IMR-90 (cell line): ENCODE measurements around the gene ACSM4. TPM values are rescaled to one million over a fixed set of nuclear protein-coding genes. Genes with fewer than 3 reads are reported as not detected.

Experiments used
- ATAC-seq: fragments of 200-7000 bp; cut with Tn5 transposase; 2 replicates; pipeline ENCODE4 v1.9.1; 2020; ENCODE audit warnings: low read depth, mild to moderate bottlenecking, moderate library complexity
- BruUV-seq: library from RNA; stranded (reverse); fragments of 400-500 nt; replicated peaks from 2 replicates; lab custom pipeline; 2021; lab: Mats Ljungman, UMichigan
- CTCF ChIA-PET: fragments of 300-600 bp; formaldehyde crosslinking; extraction: SDS; loops from one replicate; lab custom pipeline; 2021; ENCODE audit warnings: antibody characterized with exemption; lab: Yijun Ruan, JAX
- POLR2A ChIA-PET: fragments of 300-600 bp; sonication (Branson Sonifier 250); formaldehyde crosslinking; loops from one replicate; lab custom pipeline; 2022; ENCODE audit warnings: antibody characterized with exemption; ENCODE audit not compliant: unreplicated experiment; lab: Charles Lee
- DNase-seq: peaks from one replicate; pipeline ENCODE4 v3.0.0; 2013
- H2AFZ ChIP-seq: replicated peaks from 2 replicates; pipeline ENCODE3; 2013; ENCODE audit warnings: low read length, mild to moderate bottlenecking; ENCODE audit not compliant: poor library complexity
- H2AK5ac ChIP-seq: 2 replicates; pipeline ENCODE4 v1.6.1; 2013; ENCODE audit warnings: low read depth, low read length, inconsistent platforms
- H2AK9ac ChIP-seq: replicated peaks from 2 replicates; pipeline ENCODE3; 2013; ENCODE audit warnings: mild to moderate bottlenecking, low read depth, low read length, moderate library complexity; ENCODE audit not compliant: poor library complexity
- H2BK120ac ChIP-seq: 2 replicates; pipeline ENCODE4 v1.6.1; 2013; ENCODE audit warnings: low read depth, low read length, inconsistent platforms
- H2BK15ac ChIP-seq: 3 replicates; pipeline ENCODE4 v1.6.1; 2013; ENCODE audit warnings: low read depth, low read length, inconsistent platforms
- H2BK20ac ChIP-seq: 2 replicates; pipeline ENCODE4 v1.6.1; 2013; ENCODE audit warnings: low read depth, mild to moderate bottlenecking, inconsistent platforms, low read length, moderate library complexity
- H2BK5ac ChIP-seq: 2 replicates; pipeline ENCODE4 v1.6.1; 2013; ENCODE audit warnings: mild to moderate bottlenecking, low read depth, low read length, inconsistent platforms; ENCODE audit not compliant: poor library complexity, severe bottlenecking
- H3K14ac ChIP-seq: replicated peaks from 2 replicates; pipeline ENCODE4 v1.6.1; 2013; ENCODE audit warnings: low read depth, low read length, inconsistent platforms
- H3K18ac ChIP-seq: 2 replicates; pipeline ENCODE4 v1.6.1; 2013; ENCODE audit warnings: low read depth, low read length, control low read depth
- H3K23ac ChIP-seq: 2 replicates; pipeline ENCODE4 v1.6.1; 2013; ENCODE audit warnings: low read depth, low read length, inconsistent platforms
- H3K27ac ChIP-seq: 2 replicates; pipeline ENCODE4 v1.5.1; 2013; ENCODE audit warnings: mild to moderate bottlenecking, control low read depth, low read length; ENCODE audit not compliant: insufficient read depth
- H3K27me3 ChIP-seq: 2 replicates; pipeline ENCODE4 v1.6.1; 2013; ENCODE audit warnings: low read length; ENCODE audit not compliant: control insufficient read depth, insufficient read depth
- H3K36me3 ChIP-seq: 2 replicates; pipeline ENCODE4 v1.6.1; 2013; ENCODE audit warnings: low read length, mixed read lengths; ENCODE audit not compliant: control insufficient read depth, insufficient read depth
- H3K4ac ChIP-seq: 2 replicates; pipeline ENCODE4 v1.6.1; 2013; ENCODE audit warnings: low read depth, low read length, inconsistent platforms
- H3K4me1 ChIP-seq: 2 replicates; pipeline ENCODE4 v1.6.1; 2013; ENCODE audit warnings: low read length, mixed read lengths; ENCODE audit not compliant: control insufficient read depth, insufficient read depth
- H3K4me2 ChIP-seq: 2 replicates; pipeline ENCODE4 v1.6.1; 2013; ENCODE audit warnings: low read depth, mild to moderate bottlenecking, control low read depth, low read length, moderate library complexity
- H3K4me3 ChIP-seq: 2 replicates; pipeline ENCODE4 v1.5.1; 2013; ENCODE audit warnings: low read depth, mild to moderate bottlenecking, control low read depth, low read length, moderate library complexity; ENCODE audit not compliant: insufficient read depth
- H3K56ac ChIP-seq: 2 replicates; pipeline ENCODE4 v1.6.1; 2013; ENCODE audit warnings: low read length, inconsistent platforms; ENCODE audit not compliant: insufficient read depth; ENCODE audit errors: extremely low read depth
- H3K79me1 ChIP-seq, 2 experiments: 2 replicates each; pipeline ENCODE4 v1.6.1; 2013; ENCODE audit warnings: low read length in 2 of 2, inconsistent platforms in 1 of 2, low read depth in 1 of 2
- H3K9ac ChIP-seq: 2 replicates; pipeline ENCODE4 v1.6.1; 2013; ENCODE audit warnings: low read depth, low read length, control low read depth
- H3K9me1 ChIP-seq: 2 replicates; pipeline ENCODE4 v1.6.1; 2013; ENCODE audit warnings: low read length, inconsistent platforms; ENCODE audit not compliant: insufficient read depth
- H3K9me3 ChIP-seq: 2 replicates; pipeline ENCODE4 v1.6.1; 2013; ENCODE audit warnings: low read length; ENCODE audit not compliant: control insufficient read depth, insufficient read depth
- H4K20me1 ChIP-seq: 2 replicates; pipeline ENCODE4 v1.6.1; 2013; ENCODE audit warnings: low read length, inconsistent platforms; ENCODE audit not compliant: insufficient read depth
- H4K5ac ChIP-seq: 2 replicates; pipeline ENCODE4 v1.6.1; 2013; ENCODE audit warnings: mild to moderate bottlenecking, low read depth, low read length, control low read depth
- H4K8ac ChIP-seq, 2 experiments: 2 replicates each; pipeline ENCODE4 v1.6.1; 2013; ENCODE audit warnings: low read depth in 2 of 2, low read length in 2 of 2, control low read depth in 1 of 2, inconsistent platforms in 1 of 2
- H4K91ac ChIP-seq: 2 replicates; pipeline ENCODE4 v1.6.1; 2013; ENCODE audit warnings: low read depth, low read length, inconsistent platforms; ENCODE audit not compliant: insufficient read depth
- BHLHE40 ChIP-seq: fragments of 150-350 bp; IDR thresholded peaks from 2 replicates; pipeline ENCODE4 v1.6.1; 2016; ENCODE audit warnings: mild to moderate bottlenecking, low read depth, low read length
- CEBPB ChIP-seq: IDR thresholded peaks from 2 replicates; pipeline ENCODE4 v1.6.1; 2012; ENCODE audit warnings: low read depth, low read length, improper control_type of control experiment
- CHD1 ChIP-seq: IDR thresholded peaks from 2 replicates; pipeline ENCODE4 v1.6.1; 2012; ENCODE audit warnings: low read depth, low read length, improper control_type of control experiment
- FOS ChIP-seq: fragments of 150-350 bp; IDR thresholded peaks from 2 replicates; pipeline ENCODE4 v1.6.1; 2016; ENCODE audit warnings: low read depth, low read length
- MAFK ChIP-seq: IDR thresholded peaks from 2 replicates; pipeline ENCODE4 v1.6.1; 2012; ENCODE audit warnings: low read depth, low read length, improper control_type of control experiment
- MAZ ChIP-seq: IDR thresholded peaks from 2 replicates; pipeline ENCODE4 v1.6.1; 2012; ENCODE audit warnings: low read depth, mild to moderate bottlenecking, low read length, improper control_type of control experiment, moderate library complexity, borderline replicate concordance
- MXI1 ChIP-seq: IDR thresholded peaks from 2 replicates; pipeline ENCODE4 v1.6.1; 2012; ENCODE audit warnings: low read depth, mild to moderate bottlenecking, low read length, moderate library complexity, borderline replicate concordance
- NFE2L2 ChIP-seq: fragments of 150-350 bp; IDR thresholded peaks from 2 replicates; pipeline ENCODE4 v1.6.1; 2016; ENCODE audit warnings: low read depth, mild to moderate bottlenecking, low read length
- POLR2A ChIP-seq: IDR thresholded peaks from 2 replicates; pipeline ENCODE4 v1.6.1; 2012; ENCODE audit warnings: mild to moderate bottlenecking, low read depth, low read length
- RAD21 ChIP-seq: IDR thresholded peaks from 2 replicates; pipeline ENCODE4 v1.6.1; 2012; ENCODE audit warnings: low read length, improper control_type of control experiment
- RCOR1 ChIP-seq: IDR thresholded peaks from 2 replicates; pipeline ENCODE4 v1.6.1; 2012; ENCODE audit warnings: mild to moderate bottlenecking, low read length, improper control_type of control experiment; ENCODE audit not compliant: insufficient replicate concordance
- RFX5 ChIP-seq: IDR thresholded peaks from 2 replicates; pipeline ENCODE4 v1.8.0; 2012; ENCODE audit warnings: low read depth, mild to moderate bottlenecking, low read length, moderate library complexity
- SMC3 ChIP-seq: fragments of 150-350 bp; IDR thresholded peaks from 2 replicates; pipeline ENCODE4 v1.6.1; 2016; ENCODE audit warnings: low read depth, mild to moderate bottlenecking, antibody characterized with exemption, low read length, moderate library complexity
- USF2 ChIP-seq: fragments of 150-350 bp; IDR thresholded peaks from 2 replicates; pipeline ENCODE4 v1.6.1; 2017; ENCODE audit warnings: mild to moderate bottlenecking, antibody characterized with exemption, low read length, low read depth
- WGBS, 2 experiments: methylation state at CpG; one replicate each; pipeline versions ENCODE4 v1.1.5 to v1.1.7; 2013; ENCODE audit warnings: missing lambda C conversion rate in 2 of 2; ENCODE audit not compliant: insufficient read length in 1 of 2; ENCODE audit errors: extremely low coverage in 2 of 2; 5-methylcytosine and 5-hydroxymethylcytosine counted together
- dilution Hi-C: fragments of 300-500 bp; cut with HindIII; formaldehyde crosslinking; loops from one replicate; pipeline ENCODE4 v1.14.3; 2018; ENCODE audit warnings: low sequenced_read_pairs; ENCODE audit not compliant: unreplicated experiment
- in situ Hi-C: fragments of 300-500 bp; cut with MboI; formaldehyde crosslinking; loops from 3 replicates; pipeline ENCODE4 v1.14.3; 2019; ENCODE audit warnings: low sequenced_read_pairs, inconsistent platforms, mixed read lengths
- intact Hi-C: fragments of 100-400 bp; cut with micrococcal nuclease; formaldehyde crosslinking; loops from 2 replicates; pipeline ENCODE4 v1.10.0; 2022
- polyA plus RNA-seq, 3 experiments: library from polyadenylated mRNA; depleted of rRNA; stranded (reverse); fragments of >200 nt; gene quantifications; 2 replicates each; pipeline ENCODE4 v1.2.3, GENCODE V29; 2012; ENCODE audit warnings: low replicate concordance in 1 of 3
- total RNA-seq: library from RNA; depleted of rRNA; stranded (reverse); fragments of >200 nt; gene quantifications from 2 replicates; pipeline ENCODE4 v1.2.3, GENCODE V29; 2012
- TF ChIP-seq, protein P1 (sequence below): fragments of 150-350 bp; IDR thresholded peaks from 2 replicates; pipeline ENCODE4 v1.6.1; 2016; ENCODE audit warnings: low read depth, mild to moderate bottlenecking, low read length, moderate library complexity, borderline replicate concordance
- TF ChIP-seq, protein P2 (sequence below): conservative IDR thresholded peaks from 2 replicates; pipeline ENCODE4 v1.5.1; 2012; ENCODE audit warnings: mild to moderate bottlenecking, low read depth, low read length, improper control_type of control experiment

Gene ACSM4
- total and polyA plus RNA-seq, 2 of the 4 experiments (the other 2 are of a cell fraction) = not detected

- Histone ChIP-seq H2AFZ (no peak overlapping the region), H3K4me1 (no peaks in the 10 kb centered on the region), H3K27me3 (no peaks in the 10 kb centered on the region), H3K36me3 (no peaks in the 10 kb centered on the region), H3K4ac (no peak overlapping the region), H2BK20ac (no peak overlapping the region), H2BK15ac (no peak overlapping the region), H3K4me3 (no peak overlapping the region), H4K5ac (no peak overlapping the region), H2AK5ac (no peak overlapping the region), H2AK9ac (no peak overlapping the region), H3K9me3 (no peaks in the 10 kb centered on the region), H3K23ac (no peak overlapping the region), H3K14ac (no peak overlapping the region), H3K9me1 (no peaks in the 10 kb centered on the region), H3K18ac (no peak overlapping the region), H4K20me1 (no peaks in the 10 kb centered on the region), H3K56ac (no peak overlapping the region), H2BK120ac (no peak overlapping the region), H3K9ac (no peak overlapping the region), H3K79me1 (no peaks in the 10 kb centered on the region), H4K91ac (no peak overlapping the region), H3K4me2 (no peak overlapping the region), H4K8ac (no peak overlapping the region), H2BK5ac (no peak overlapping the region), H3K27ac (no peak overlapping the region)
- WGBS, 2 experiments = 86% methylated on average over 1 of the region's 5 CpGs; no CpG with 5 or more reads in 1 of the 2 experiments
- dilution Hi-C loops = no loop called here
- no peak for TF ChIP-seq RCOR1
- no peak for TF ChIP-seq RAD21
- TF ChIP-seq MAZ = no peak
- TF ChIP-seq MXI1 = no peak
- TF ChIP-seq BHLHE40 = no peak
- TF ChIP-seq MAFK = no peak
- TF ChIP-seq, protein P1, sequence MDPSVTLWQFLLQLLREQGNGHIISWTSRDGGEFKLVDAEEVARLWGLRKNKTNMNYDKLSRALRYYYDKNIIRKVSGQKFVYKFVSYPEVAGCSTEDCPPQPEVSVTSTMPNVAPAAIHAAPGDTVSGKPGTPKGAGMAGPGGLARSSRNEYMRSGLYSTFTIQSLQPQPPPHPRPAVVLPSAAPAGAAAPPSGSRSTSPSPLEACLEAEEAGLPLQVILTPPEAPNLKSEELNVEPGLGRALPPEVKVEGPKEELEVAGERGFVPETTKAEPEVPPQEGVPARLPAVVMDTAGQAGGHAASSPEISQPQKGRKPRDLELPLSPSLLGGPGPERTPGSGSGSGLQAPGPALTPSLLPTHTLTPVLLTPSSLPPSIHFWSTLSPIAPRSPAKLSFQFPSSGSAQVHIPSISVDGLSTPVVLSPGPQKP = no peak
- TF ChIP-seq NFE2L2 = no peak
- no peak for TF ChIP-seq RFX5
- no peak for TF ChIP-seq CEBPB
- TF ChIP-seq FOS = no peak
- no peak for TF ChIP-seq USF2
- no peak for TF ChIP-seq POLR2A
- no peak for TF ChIP-seq SMC3
- TF ChIP-seq, protein P2, sequence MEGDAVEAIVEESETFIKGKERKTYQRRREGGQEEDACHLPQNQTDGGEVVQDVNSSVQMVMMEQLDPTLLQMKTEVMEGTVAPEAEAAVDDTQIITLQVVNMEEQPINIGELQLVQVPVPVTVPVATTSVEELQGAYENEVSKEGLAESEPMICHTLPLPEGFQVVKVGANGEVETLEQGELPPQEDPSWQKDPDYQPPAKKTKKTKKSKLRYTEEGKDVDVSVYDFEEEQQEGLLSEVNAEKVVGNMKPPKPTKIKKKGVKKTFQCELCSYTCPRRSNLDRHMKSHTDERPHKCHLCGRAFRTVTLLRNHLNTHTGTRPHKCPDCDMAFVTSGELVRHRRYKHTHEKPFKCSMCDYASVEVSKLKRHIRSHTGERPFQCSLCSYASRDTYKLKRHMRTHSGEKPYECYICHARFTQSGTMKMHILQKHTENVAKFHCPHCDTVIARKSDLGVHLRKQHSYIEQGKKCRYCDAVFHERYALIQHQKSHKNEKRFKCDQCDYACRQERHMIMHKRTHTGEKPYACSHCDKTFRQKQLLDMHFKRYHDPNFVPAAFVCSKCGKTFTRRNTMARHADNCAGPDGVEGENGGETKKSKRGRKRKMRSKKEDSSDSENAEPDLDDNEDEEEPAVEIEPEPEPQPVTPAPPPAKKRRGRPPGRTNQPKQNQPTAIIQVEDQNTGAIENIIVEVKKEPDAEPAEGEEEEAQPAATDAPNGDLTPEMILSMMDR = no peak
- no peak for TF ChIP-seq CHD1
- ATAC-seq = no peak
- DNase-seq = no peak
- ChIA-PET CTCF (no interaction called here), POLR2A (no interaction called here)
- no TSS peak for BruUV-seq
- in situ Hi-C loops = no loop called here
- intact Hi-C loops = no loop called here
Measured at GRCh38 chr12:7302266-7302986, 1.4 kb upstream of the ACSM4 start.
